Mesenchymal stem cell (in vitro differentiated cells and primary cell): ENCODE measurements around the gene C11orf52.
"Not testable (repeated sequence)": the region's sequence is repeated elsewhere in the genome, so short reads cannot be mapped to it uniquely, and the experiment has no call there.

Experiments used
- DNase-seq: peaks from one replicate; pipeline ENCODE4 v3.0.0-alpha.2; 2013
- H2AFZ ChIP-seq: one replicate; pipeline ENCODE4 v1.6.1; 2013; ENCODE audit warnings: low read depth, mild to moderate bottlenecking, control low read depth, inconsistent platforms, low read length, moderate library complexity
- H2AK5ac ChIP-seq: 2 replicates; pipeline ENCODE4 v1.6.1; 2013; ENCODE audit warnings: low read length, moderate library complexity, mild to moderate bottlenecking, inconsistent platforms; ENCODE audit not compliant: severe bottlenecking
- H2BK120ac ChIP-seq: one replicate; pipeline ENCODE4 v1.6.1; 2013; ENCODE audit warnings: low read depth, mild to moderate bottlenecking, inconsistent platforms, low read length, moderate library complexity
- H2BK12ac ChIP-seq, 2 experiments: one replicate each; pipeline ENCODE4 v1.6.1; 2013; ENCODE audit warnings: inconsistent platforms in 2 of 2, low read length in 2 of 2, mild to moderate bottlenecking in 2 of 2, moderate library complexity in 2 of 2, control low read depth in 1 of 2
- H2BK15ac ChIP-seq: one replicate; pipeline ENCODE4 v1.6.1; 2013; ENCODE audit warnings: mild to moderate bottlenecking, low read depth, inconsistent platforms; ENCODE audit not compliant: poor library complexity, severe bottlenecking
- H2BK5ac ChIP-seq: 2 replicates; pipeline ENCODE4 v1.6.1; 2013; ENCODE audit warnings: low read depth, mild to moderate bottlenecking, low read length, control low read depth, inconsistent platforms; ENCODE audit not compliant: poor library complexity, severe bottlenecking
- H3K14ac ChIP-seq, 2 experiments: one replicate each; pipeline ENCODE4 v1.6.1; 2013; ENCODE audit warnings: inconsistent platforms in 2 of 2, low read length in 2 of 2, control low read depth in 1 of 2, mild to moderate bottlenecking in 1 of 2, moderate library complexity in 1 of 2
- H3K18ac ChIP-seq, 2 experiments: one replicate each; pipeline ENCODE4 v1.6.1; 2013; ENCODE audit warnings: inconsistent platforms in 2 of 2, low read length in 2 of 2, control low read depth in 1 of 2, low read depth in 1 of 2, mild to moderate bottlenecking in 1 of 2
- H3K23ac ChIP-seq, 2 experiments: one replicate each; pipeline ENCODE4 v1.6.1; 2013; ENCODE audit warnings: inconsistent platforms in 2 of 2, low read length in 2 of 2, mild to moderate bottlenecking in 2 of 2, moderate library complexity in 2 of 2, control low read depth in 1 of 2
- H3K27ac ChIP-seq: 2 replicates; pipeline ENCODE4 v1.5.1; 2013; ENCODE audit warnings: mild to moderate bottlenecking, moderate library complexity, low read length, control low read depth, inconsistent platforms; ENCODE audit not compliant: poor library complexity, severe bottlenecking
- H3K27me3 ChIP-seq, 2 experiments: 2 replicates each; pipeline versions ENCODE4 v1.6.1 to v1.7.0; 2013; ENCODE audit warnings: low read length in 2 of 2, mild to moderate bottlenecking in 2 of 2, moderate library complexity in 2 of 2, control low read depth in 1 of 2, inconsistent platforms in 1 of 2; ENCODE audit not compliant: control insufficient read depth in 1 of 2, insufficient read depth in 1 of 2
- H3K36me3 ChIP-seq, 2 experiments: 2 replicates each; pipeline versions ENCODE4 v1.6.1 to v1.7.0; 2013; ENCODE audit warnings: low read length in 2 of 2, control low read depth in 1 of 2, inconsistent platforms in 1 of 2, low read depth in 1 of 2, mild to moderate bottlenecking in 1 of 2; ENCODE audit not compliant: insufficient read depth in 2 of 2, control insufficient read depth in 1 of 2
- H3K4ac ChIP-seq, 2 experiments: one replicate each; pipeline ENCODE4 v1.6.1; 2013; ENCODE audit warnings: inconsistent platforms in 2 of 2, low read length in 2 of 2, mild to moderate bottlenecking in 2 of 2, moderate library complexity in 2 of 2, control low read depth in 1 of 2, low read depth in 1 of 2
- H3K4me1 ChIP-seq: 2 replicates; pipeline ENCODE4 v1.6.1; 2013; ENCODE audit warnings: low read depth, low read length, control low read depth; ENCODE audit not compliant: control insufficient read depth, insufficient read depth
- H3K4me2 ChIP-seq: 2 replicates; pipeline ENCODE4 v1.6.1; 2013; ENCODE audit warnings: low read length, mild to moderate bottlenecking, inconsistent platforms; ENCODE audit not compliant: poor library complexity, severe bottlenecking
- H3K4me3 ChIP-seq, 2 experiments: 2 replicates each; pipeline versions ENCODE4 v1.5.1 to v1.7.0; 2013; ENCODE audit warnings: low read length in 2 of 2, mild to moderate bottlenecking in 2 of 2, control low read depth in 1 of 2, low read depth in 1 of 2; ENCODE audit not compliant: insufficient read depth in 1 of 2
- H3K79me1 ChIP-seq: replicated peaks from 2 replicates; pipeline ENCODE4 v1.6.1; 2013; ENCODE audit warnings: mild to moderate bottlenecking, control low read depth, low read length, inconsistent platforms; ENCODE audit not compliant: poor library complexity, severe bottlenecking
- H3K9ac ChIP-seq: 2 replicates; pipeline ENCODE4 v1.7.0; 2013; ENCODE audit warnings: mild to moderate bottlenecking, low read length, moderate library complexity
- H3K9me3 ChIP-seq: 2 replicates; pipeline ENCODE4 v1.7.0; 2013; ENCODE audit warnings: mild to moderate bottlenecking, low read length; ENCODE audit not compliant: control insufficient read depth
- H4K8ac ChIP-seq: one replicate; pipeline ENCODE4 v1.6.1; 2013; ENCODE audit warnings: inconsistent platforms, mild to moderate bottlenecking, low read length, moderate library complexity
- H4K91ac ChIP-seq: one replicate; pipeline ENCODE4 v1.6.1; 2013; ENCODE audit warnings: mild to moderate bottlenecking, low read length, inconsistent platforms
- WGBS: methylation state at CpG from one replicate; pipeline ENCODE4 v1.1.7; 2013; ENCODE audit warnings: mixed read lengths; 5-methylcytosine and 5-hydroxymethylcytosine counted together

C11orf52 gene

DNA sequence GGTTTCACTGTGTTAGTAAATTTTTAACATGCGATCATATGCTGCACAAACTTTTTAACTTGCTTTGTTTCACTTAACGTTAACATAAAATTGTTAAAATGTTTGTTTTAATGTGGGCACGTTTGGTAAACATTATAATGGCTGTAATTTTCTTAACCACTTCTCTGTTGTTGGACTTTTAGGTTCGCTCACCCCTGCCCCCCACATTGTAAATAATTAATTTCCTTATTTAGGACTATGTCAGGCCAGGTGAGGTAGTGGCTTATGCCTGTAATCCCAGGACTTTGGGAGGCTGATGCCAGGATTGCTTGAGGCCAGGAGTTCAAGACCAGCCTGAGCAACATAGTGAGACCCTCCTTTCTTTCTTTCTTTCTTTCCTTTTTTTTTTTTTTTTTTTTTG is 11.8 kb downstream of the C11orf52 start:
- no peak overlapping the region for H3K4me2 ChIP-seq
- H2AK5ac ChIP-seq, result no peak overlapping the region
- H3K79me1 ChIP-seq, result no peaks in the 10 kb centered on the region
- no peak overlapping the region for H3K18ac ChIP-seq
- no peak for DNase-seq
- H3K14ac ChIP-seq, result no peak overlapping the region
- no CpG with 5 or more reads among the region's 4 CpGs for WGBS
- no peak overlapping the region for H3K4me3 ChIP-seq
- no peak overlapping the region for H3K23ac ChIP-seq
- no peaks in the 10 kb centered on the region for H3K36me3 ChIP-seq
- no peak overlapping the region for H4K91ac ChIP-seq
- H3K4ac ChIP-seq, result no peak overlapping the region
- H2BK5ac ChIP-seq, result no peak overlapping the region
- H3K9me3 ChIP-seq, result no peaks in the 10 kb centered on the region
- H2BK15ac ChIP-seq, result no peak overlapping the region
- no peak overlapping the region for H2BK120ac ChIP-seq
- H3K4me1 ChIP-seq, result peaks cover 16% of the 10 kb centered on the region
- peak overlapping the region; percentile 76 for H3K9ac ChIP-seq
- no peak overlapping the region for H2BK12ac ChIP-seq
- H4K8ac ChIP-seq, result no peak overlapping the region
- no peak overlapping the region for H3K27ac ChIP-seq
- H2AFZ ChIP-seq, result no peak overlapping the region
- no peaks in the 10 kb centered on the region for H3K27me3 ChIP-seq

DNA sequence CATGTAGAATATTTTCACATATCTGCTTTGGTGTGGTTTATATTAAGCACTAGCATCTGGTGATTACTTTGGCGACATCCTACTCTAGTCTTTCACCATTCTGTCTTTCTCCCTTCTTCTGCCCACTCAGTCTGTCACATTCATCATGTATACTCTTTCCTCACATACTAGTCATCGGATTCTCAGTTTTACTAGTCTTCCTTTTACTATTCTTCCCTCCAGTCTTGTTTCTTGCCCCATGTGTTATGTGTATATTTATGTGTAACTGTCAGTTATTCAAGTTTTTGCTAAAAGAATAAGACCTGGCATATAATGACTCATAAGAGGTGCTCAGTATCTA is 13.9 kb downstream of the C11orf52 start:
- no peaks in the 10 kb centered on the region for H3K9me3 ChIP-seq
- 57% methylated on average over 1 of the region's 2 CpGs for WGBS
- peaks cover 1% of the 10 kb centered on the region for H3K79me1 ChIP-seq

GRCh38 chr11:111933176-111933575 is 14.5 kb downstream of the C11orf52 start:
- not testable (repeated sequence) for H3K4ac ChIP-seq, H3K23ac ChIP-seq, H3K9ac ChIP-seq, H3K4me2 ChIP-seq, H3K4me3 ChIP-seq, H2BK120ac ChIP-seq, H2BK15ac ChIP-seq, H3K36me3 ChIP-seq, H3K79me1 ChIP-seq, H2BK5ac ChIP-seq, H2BK12ac ChIP-seq, H4K8ac ChIP-seq, DNase-seq, H3K27me3 ChIP-seq, H2AK5ac ChIP-seq, H4K91ac ChIP-seq, H3K27ac ChIP-seq, H2AFZ ChIP-seq, H3K14ac ChIP-seq, H3K9me3 ChIP-seq
- Histone ChIP-seq H3K4me1 (peaks cover 18% of the 10 kb centered on the region), H3K18ac (peak overlapping the region in 1 of 2 experiments; percentile 12)
- WGBS, result 96% methylated on average over 11 of the region's 14 CpGs

More for the DNA sequence above, 13.9 kb downstream of the C11orf52 start:
- no peak overlapping the region for H3K27ac ChIP-seq
- H3K36me3 ChIP-seq, result no peaks in the 10 kb centered on the region
- no peak overlapping the region for H3K23ac ChIP-seq
- H3K4ac ChIP-seq, result no peak overlapping the region
- H3K18ac ChIP-seq, result no peak overlapping the region
- H3K4me2 ChIP-seq, result no peak overlapping the region
- DNase-seq, result peak; percentile 29
- no peak overlapping the region for H2AK5ac ChIP-seq
- peak overlapping the region; percentile 11 for H3K9ac ChIP-seq
- H3K4me1 ChIP-seq, result peaks cover 12% of the 10 kb centered on the region
- no peak overlapping the region for H2BK120ac ChIP-seq
- no peaks in the 10 kb centered on the region for H3K27me3 ChIP-seq
- no peak overlapping the region for H4K8ac ChIP-seq
- H2BK15ac ChIP-seq, result no peak overlapping the region
- H4K91ac ChIP-seq, result no peak overlapping the region
- H2AFZ ChIP-seq, result no peak overlapping the region
- no peak overlapping the region for H3K4me3 ChIP-seq
- no peak overlapping the region for H3K14ac ChIP-seq
- no peak overlapping the region for H2BK5ac ChIP-seq
- no peak overlapping the region for H2BK12ac ChIP-seq

DNA sequence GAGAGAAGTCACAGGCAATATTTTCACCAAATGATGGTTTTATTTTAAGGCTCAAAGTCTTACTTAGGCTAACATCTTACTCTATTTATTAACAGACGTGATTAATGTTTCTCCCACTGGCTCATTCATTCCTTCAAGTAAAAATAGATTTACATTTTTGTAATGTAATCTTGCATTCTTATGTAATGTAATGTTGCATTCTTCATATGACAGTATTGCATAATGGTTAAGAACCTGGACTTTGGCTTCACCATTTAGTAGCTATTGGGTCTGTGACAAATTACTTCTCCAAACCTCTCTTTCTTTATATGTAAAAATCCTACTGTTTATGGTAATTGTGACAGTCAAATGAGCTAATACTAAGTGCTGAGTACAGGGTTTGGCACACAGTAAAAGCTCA is 15.2 kb downstream of the C11orf52 start:
- Histone ChIP-seq H4K8ac (no peak overlapping the region), H3K4ac (no peak overlapping the region), H2AFZ (no peak overlapping the region), H3K9ac (no peak overlapping the region), H3K14ac (no peak overlapping the region), H4K91ac (no peak overlapping the region), H3K4me3 (no peak overlapping the region), H3K23ac (no peak overlapping the region), H2BK5ac (no peak overlapping the region), H3K4me1 (peaks cover 22% of the 10 kb centered on the region), H2BK120ac (no peak overlapping the region), H3K79me1 (peaks cover 1% of the 10 kb centered on the region), H3K27ac (no peak overlapping the region), H2BK15ac (no peak overlapping the region), H3K18ac (no peak overlapping the region), H3K27me3 (no peaks in the 10 kb centered on the region), H2AK5ac (no peak overlapping the region), H3K36me3 (no peaks in the 10 kb centered on the region), H3K4me2 (no peak overlapping the region), H2BK12ac (no peak overlapping the region), H3K9me3 (no peaks in the 10 kb centered on the region)
- DNase-seq, result no peak
- WGBS, result no CpG with 5 or more reads among the region's 1 CpG
